Fibroblast of skin of scalp (primary cell): ENCODE measurements around the gene ZDHHC8.
A peak's percentile ranks its signal among the peaks of the same experiment; 100 is the strongest.
"Not testable (repeated sequence)": the region's sequence is repeated elsewhere in the genome, so short reads cannot be mapped to it uniquely, and the experiment has no call there.

ENCODE experiments used
- DNase-seq: peaks from one replicate; pipeline ENCODE4 v3.0.0-alpha.2; 2013

Gene ZDHHC8

DNA sequence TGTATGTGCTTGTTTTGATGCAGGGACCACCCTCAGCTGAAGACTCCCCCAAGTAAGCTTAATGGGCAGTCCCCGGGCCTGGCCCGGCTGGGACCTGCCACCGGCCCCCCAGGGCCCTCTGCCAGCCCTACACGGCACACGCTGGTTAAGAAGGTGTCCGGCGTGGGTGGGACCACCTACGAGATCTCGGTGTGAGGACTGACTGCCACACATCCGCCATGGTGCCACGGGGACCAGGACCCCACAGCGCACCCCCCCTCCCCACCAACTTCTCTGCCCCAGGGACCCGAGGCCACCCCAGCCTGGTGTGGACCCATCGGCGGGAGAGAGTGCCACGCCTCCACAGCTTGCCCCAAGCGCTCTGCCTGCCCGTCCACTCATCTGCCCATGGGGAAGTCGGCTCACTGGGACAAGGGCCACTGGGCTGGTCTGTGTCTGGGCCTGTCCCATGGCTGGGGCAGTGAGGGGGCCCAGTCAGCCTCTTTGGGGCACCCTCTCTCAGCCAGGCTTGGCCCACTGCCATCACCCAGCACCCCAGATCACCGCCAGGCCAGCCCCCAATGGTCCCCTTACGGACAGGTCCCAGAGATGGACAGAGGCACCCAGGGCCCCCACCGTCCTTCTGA is 13.7 kb downstream of the ZDHHC8 start:
- no peak for DNase-seq

DNA sequence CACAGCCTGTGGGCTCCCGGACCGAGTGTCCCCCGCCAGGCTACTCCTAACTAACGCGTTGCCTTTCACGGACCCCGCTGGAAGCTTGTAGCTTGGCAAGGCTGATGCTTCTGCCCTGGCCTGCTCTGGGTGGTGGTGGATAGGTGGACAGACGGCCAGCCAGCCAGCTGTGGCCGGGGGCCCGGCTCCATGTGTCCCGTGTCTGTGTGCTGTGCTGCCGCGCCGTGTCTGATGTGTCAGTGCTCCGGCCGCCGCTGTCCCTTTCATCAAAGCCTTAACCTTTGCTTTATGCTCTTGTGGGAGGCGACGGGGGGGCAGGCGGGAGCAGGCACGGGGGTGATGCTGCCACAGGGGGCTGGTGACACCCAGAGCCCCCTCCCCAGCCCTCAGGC is 14.2 kb downstream of the ZDHHC8 start:
- no peak for DNase-seq

DNA sequence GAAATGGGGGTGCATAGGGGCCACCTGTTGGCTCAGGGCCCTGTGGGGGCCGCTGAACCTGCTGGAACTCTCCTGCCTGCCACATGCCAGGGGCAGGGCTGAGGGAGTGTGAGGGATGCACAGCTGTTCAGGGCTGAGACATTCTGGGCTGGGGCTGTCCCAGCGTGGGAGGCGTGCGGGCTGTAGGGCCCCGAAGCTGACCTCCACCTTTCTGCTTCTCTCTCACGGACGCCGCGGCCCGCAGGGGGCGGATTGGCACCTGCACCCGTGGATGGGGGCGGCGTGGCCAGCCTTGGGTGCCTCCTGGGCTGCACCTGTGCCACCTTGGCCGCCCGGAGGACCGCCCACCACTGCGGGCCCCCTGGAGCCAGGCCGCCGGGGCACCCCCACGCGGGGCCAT is 15.2 kb downstream of the ZDHHC8 start:
- DNase-seq: no peak

- no peak for DNase-seq
Observed at GRCh38 chr22:20147237-20147988, 15.8 kb downstream of the ZDHHC8 start.

DNA sequence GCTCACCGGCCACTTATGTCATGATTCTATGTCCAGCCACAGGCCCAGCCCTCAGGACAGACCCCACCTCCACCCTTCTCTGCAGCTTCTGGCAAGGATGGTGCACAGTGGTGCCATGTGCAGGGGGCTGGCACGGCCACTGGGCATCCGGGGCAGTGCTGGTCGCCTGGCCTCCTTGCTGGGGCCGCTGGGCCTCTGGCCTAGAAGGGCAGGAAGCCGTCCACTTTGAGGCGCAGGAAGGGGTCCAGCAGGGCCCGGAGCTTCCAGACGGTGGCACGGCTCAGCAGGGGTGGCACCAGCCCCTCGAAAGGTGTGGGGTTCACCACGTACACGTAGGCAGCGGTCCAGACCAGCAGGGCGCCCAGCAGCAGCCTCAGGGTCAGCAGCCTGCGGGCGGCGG is 16.8 kb downstream of the ZDHHC8 start:
- no peak for DNase-seq

DNA sequence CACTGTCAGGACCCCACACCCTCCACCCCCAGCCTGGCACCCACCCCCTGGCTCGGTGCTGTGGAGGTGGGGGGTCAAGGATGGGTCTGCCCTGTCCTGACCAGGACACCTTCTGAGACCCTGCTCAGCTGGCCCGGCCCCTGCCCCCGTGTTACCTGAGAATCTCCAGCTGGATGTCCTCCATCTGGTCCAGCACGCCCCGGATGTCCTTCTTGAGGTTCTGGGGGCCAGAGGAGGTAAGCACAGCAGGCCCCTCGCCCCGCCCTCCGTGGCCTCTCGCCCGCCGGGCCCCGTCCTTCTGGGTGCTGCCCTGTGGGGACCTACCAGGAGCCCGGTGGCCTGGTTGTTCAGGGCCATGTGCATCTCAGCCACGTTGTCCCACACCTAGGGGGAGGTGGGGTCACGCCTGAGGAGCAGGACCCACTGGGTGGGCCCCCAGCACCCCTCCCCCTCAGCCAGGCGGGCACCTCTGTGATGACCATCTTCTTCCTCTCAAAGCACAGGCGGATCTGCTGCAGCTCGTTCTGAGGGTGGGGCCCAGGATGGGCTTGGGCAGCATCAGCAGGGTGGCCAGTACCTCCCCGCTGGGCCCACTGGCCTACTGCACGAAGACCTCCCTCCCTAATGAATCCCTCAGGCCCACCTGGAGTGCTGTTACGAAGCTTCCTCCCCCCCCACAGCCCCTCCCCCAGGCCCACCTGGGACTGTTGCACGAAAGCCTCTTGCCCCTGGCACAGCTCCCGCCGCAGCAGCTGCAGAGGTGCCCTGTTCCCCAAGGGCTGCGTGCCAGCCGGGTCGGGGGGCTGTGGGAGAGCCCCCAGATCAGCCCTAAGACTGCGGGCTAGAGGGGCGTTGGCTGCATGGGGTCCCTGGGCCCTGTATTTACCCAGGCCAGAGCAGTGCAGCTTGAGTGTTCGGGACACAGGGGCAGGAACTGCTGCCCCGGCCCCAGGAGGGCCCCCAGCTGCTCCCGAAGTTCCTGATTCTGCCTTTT is 17.9 kb downstream of the ZDHHC8 start:
- DNase-seq: no peak

DNA sequence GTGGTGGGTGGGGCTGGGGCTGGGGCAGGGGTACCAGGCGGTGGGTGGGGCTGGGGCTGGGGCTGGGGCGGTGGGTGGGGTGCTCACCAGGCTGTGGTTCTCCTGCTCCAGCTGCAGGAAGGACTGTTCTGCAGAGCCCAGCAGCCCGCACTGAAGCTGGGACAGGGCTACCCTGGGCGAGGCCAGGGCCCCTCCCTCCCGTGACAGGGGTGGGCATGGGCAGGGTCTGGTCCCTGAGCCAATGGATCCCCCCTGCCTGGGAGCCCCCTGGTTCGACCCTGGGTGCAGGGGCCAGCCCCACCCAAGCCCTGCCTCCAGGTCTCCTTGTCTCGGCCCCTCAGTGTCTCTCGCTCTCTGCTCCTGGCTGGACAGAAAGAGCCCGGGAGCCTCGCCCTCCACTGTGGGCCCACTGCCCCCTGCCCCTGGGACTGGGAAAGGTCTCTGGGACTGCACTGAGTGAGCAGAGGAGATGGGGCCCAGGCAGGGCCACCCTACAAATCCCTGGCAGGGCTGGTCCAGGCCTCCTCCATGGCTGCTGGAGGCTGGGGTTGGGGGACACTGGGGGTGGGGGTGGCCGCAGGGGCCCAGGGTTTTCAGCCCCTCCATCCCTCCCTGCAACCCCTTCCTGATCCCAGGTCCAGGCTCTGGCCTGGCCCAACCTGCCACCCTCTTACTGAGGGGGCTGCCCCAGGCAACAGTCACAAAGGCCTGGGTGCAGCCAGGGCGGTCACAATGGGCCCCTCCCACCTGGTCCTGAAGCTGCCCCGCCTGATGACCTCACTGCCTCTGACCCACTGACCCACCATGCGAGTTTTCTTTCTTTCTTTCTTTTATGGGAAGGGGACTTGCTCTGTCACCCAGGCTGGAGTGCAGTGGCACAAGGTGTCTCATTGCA is 19.0 kb downstream of the ZDHHC8 start, which contains the start of gene CCDC188:
TSS of gene CCDC188 (minus strand) at position 675 of the 895 bp plus-strand sequence. CDS start at position 606, 69 bp downstream.
- no peak for DNase-seq

- DNase-seq: no peak
Observed at GRCh38 chr22:20151276-20151588, 19.6 kb downstream of the ZDHHC8 start.

DNA sequence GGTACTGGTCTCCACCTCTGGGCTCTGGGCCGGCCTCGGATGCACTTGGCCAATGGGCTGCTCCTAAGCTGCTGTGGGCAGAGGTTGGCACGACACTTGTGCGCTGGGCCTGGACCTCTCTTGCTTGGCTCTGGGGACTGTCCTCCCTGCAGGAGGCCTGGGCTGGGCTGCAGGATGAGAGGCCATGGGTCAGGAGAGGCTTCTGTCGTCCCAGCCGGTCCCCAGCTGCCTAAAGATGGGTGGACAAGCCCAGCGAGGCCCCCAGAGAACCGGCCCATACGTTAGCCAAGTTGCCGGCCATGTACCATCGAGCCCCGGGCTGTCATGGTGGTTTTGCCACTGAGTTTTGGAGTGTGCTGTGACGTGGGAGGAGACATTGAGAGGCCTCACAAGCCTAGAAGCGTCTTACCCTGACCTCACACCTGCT is 20.9 kb downstream of the ZDHHC8 start:
- DNase-seq: no peak

DNA sequence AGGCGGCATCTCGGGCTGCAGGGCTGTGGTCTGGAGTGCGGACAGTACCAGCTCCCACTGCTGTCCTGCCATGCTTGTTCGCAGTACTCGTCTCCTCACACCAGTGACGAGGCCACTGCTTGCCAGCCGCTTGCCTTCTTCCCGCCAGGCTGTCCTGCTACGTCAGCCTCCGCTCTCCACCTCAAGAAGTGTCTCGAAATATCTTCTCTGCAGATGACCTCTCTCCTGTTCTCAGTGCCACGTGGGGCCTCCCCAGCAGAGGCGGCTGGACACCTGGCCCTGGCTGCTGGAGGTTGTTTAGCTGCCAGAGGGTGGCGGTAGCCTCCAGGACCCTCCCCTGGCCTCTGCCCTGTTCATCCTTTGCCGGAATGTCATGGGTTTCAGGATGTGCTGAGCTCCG is 22.3 kb downstream of the ZDHHC8 start:
- DNase-seq: no peak

GRCh38 chr22:20154602-20155187 is 23.1 kb downstream of the ZDHHC8 start:
- DNase-seq: no peak

DNA sequence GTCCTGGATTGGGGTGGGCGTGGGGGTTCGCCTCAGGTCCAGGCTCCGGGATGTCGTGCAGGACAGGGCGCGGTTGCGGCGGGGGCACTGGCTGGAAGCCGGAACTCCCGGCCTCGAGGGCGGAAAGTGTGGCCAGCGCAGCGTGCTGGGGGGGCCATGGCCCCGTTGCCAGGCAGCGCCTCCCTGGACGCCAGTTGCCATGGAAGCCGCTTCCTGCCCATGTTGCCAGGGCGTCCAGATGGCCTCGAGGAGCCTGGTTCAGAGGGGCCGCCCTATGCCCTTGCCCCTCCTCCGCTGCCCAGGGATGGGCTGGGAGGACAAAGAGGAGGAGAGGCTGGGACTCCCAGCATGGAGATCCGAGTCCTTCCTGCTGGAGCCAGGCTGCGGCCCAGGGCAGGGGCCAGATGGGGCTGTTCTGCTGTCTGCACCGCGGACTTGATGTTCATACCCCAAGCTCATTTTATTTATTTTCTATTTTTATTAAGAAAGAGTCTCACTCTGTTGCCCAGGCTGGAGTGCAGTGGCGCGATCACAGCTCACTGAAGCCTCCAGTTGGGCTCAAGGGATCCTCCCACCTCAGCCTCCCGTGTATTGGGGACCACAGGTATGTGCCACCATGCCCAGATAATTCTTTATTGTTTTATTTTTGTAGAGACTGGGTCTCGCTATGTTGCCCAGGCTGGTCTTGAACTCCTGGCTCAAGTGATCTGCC is 23.9 kb downstream of the ZDHHC8 start:
- DNase-seq: peak; percentile 42

DNA sequence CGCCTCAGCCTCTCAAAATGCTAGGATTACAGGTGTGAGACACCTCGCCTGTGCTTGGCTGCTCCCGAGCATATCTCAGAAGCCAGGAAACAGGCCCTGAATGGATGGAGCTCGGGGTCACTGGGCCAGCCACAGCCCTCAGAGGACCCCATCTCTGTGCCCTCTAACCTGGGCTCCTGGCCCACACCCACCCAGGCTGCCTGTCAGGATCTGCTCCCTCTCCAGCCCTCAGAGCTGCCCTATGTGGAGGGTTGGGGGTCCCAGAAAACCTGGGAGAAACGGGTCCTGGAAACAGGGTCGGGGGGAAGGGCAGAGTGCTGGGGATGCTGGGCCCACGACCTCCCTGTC is 24.4 kb downstream of the ZDHHC8 start:
- no peak for DNase-seq

- peak; percentile 65 for DNase-seq
Observed at GRCh38 chr22:20156611-20157429, 25.2 kb downstream of the ZDHHC8 start.

DNA sequence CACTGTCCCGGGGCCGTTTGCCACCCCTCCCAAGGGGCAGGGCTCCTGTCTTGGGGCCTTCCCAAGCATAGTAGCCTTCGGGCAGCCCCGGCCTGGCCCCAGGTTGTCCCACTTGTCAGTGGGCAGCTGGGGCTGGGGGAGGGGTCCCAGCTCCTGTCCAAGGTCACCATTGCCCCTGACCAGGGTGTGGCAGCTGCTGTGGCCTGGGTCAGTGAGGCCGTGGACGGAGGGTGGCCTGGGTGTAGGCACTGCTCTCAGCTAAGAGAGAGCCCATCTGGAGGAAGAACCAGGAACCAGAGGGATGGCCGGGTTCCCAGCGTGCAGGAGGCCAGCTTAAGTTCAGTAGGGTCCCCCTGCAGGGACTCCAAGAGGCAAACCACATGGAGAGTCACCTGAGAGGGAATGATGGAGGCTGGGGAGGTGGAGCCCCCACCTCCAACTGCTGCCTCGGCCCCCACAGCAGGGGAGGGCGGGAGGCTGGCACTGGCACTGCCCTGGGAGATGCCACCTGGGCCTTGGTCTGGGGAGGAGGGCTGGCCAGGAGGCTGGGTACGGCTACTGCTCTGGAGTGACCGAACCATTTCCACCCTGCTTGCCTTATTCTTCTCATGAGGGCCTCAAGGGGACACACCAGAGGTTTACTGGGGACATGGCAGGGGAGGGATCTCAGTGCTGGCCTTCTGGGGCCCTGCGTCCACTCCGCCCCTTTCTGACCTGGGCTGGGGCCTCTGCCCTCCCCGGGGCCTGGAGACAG is 26.0 kb downstream of the ZDHHC8 start:
- no peak for DNase-seq

- no peak for DNase-seq
Observed at GRCh38 chr22:20158391-20159036, 26.9 kb downstream of the ZDHHC8 start.

GRCh38 chr22:20159076-20159475 is 27.5 kb downstream of the ZDHHC8 start:
- DNase-seq: no peak

DNA sequence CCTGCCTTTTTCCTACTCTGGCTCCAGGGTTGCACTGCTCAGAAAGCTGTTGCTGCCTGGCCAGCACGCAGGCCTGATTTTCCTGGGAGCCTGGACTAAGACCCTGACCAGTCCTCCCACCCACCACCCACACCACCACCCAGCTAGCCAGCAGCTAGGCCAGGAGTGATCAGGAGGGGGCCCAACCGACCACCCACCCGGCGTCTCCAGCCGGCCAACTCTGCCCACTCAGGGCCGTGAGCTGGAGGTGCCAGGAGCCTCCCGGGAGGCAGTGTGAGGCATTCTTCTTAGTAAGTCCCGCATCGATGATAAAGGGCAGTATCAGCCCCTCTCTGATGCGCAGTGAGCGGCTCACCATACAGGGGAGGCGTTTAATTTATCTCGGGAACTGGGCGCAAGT is 27.9 kb downstream of the ZDHHC8 start:
- not testable (repeated sequence) for DNase-seq

DNA sequence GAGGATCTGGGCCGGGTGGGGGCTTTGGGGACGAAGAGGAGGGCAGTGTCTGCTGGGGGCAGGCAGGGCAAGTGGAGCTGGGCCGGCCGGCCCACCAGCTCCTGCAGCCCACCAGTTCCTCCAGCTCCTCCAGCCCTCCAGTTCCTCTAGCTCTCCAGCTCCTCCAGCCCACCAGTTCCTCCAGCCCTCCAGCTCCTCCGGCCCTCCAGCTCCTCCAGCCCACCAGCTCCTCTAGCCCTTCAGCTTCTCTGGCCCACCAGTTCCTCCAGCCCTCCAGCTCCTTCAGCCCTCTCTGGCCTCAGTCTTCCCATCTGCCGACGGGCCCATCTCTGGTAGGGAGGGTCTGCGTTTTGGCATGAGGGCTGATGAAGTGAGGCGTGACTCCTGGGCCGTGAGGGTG is 28.4 kb downstream of the ZDHHC8 start:
- DNase-seq: no peak
